Right lobe of liver (tissue), 4 donors: ENCODE results near the gene ARHGAP33.

ENCODE experiments used
- POLR2A ChIP-seq: fragments of 450-650 bp; IDR thresholded peaks from one replicate; pipeline ENCODE4 v1.6.1; 2017; ENCODE audit warnings: antibody characterized with exemption, mild to moderate bottlenecking
- TF ChIP-seq, protein P1 (sequence below), 4 donors: fragments of 200-600 bp in 3 of 4; fragments of 450-650 bp in 1 of 4; IDR thresholded peaks; one replicate each; pipeline versions ENCODE4 v1.5.1 to v1.8.0; 2016 to 2022; ENCODE audit warnings: antibody characterized with exemption in 4 of 4, mild to moderate bottlenecking in 2 of 4
- donor health status: DM: no; HTN: no; CAD: no.
- donor health status: DM: no; HTN: no; CAD: no.
- donor health status: DM: no; HTN: yes; CAD: no.

DNA sequence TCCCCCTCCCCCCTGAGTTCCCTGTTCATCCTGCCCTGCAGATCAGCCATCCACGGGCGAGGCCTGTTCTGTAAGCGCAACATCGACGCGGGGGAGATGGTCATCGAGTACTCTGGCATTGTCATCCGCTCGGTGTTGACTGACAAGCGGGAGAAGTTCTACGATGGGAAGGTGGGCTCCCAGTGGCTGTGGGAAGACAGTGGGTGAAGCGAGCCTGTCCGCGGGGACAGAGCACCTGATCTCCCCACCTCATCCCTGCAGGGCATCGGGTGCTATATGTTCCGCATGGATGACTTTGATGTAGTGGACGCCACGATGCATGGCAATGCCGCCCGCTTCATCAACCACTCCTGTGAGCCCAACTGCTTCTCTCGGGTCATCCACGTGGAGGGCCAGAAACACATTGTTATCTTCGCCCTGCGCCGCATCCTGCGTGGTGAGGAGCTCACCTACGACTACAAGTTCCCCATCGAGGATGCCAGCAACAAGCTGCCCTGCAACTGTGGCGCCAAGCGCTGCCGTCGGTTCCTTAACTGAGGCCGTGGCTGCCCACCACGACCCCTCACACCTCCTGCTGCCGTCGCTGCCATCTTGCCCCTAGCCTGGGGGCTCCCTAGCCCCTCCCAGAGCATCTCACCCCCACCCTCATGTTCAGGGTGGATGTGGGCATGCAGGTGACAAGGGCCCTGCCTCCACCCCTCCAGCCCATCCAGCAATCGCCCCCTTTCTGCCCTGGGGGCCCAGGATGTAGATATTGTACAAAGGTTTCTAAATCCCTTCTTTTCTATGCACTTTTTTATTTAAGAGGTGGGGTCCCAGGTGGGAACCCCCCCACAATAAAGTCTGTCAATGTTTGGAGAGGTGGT is 37.1 kb upstream of the ARHGAP33 start:
- TF ChIP-seq, protein P1, sequence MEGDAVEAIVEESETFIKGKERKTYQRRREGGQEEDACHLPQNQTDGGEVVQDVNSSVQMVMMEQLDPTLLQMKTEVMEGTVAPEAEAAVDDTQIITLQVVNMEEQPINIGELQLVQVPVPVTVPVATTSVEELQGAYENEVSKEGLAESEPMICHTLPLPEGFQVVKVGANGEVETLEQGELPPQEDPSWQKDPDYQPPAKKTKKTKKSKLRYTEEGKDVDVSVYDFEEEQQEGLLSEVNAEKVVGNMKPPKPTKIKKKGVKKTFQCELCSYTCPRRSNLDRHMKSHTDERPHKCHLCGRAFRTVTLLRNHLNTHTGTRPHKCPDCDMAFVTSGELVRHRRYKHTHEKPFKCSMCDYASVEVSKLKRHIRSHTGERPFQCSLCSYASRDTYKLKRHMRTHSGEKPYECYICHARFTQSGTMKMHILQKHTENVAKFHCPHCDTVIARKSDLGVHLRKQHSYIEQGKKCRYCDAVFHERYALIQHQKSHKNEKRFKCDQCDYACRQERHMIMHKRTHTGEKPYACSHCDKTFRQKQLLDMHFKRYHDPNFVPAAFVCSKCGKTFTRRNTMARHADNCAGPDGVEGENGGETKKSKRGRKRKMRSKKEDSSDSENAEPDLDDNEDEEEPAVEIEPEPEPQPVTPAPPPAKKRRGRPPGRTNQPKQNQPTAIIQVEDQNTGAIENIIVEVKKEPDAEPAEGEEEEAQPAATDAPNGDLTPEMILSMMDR (IDR thresholded peaks at IDR 0.05), result no peak
- no peak for TF ChIP-seq POLR2A
